GM18517 (cell line): ENCODE measurements around the gene TBX10.
"Not testable (repeated sequence)": the region's sequence is repeated elsewhere in the genome, so short reads cannot be mapped to it uniquely, and the experiment has no call there.

ENCODE experiments used
- ATAC-seq: cut with Tn5 transposase; IDR thresholded peaks from one replicate; pipeline ENCODE4 v1.9.1; 2021; ENCODE audit warnings: mild to moderate bottlenecking, moderate library complexity; ENCODE audit not compliant: unreplicated experiment

The TBX10 gene

DNA sequence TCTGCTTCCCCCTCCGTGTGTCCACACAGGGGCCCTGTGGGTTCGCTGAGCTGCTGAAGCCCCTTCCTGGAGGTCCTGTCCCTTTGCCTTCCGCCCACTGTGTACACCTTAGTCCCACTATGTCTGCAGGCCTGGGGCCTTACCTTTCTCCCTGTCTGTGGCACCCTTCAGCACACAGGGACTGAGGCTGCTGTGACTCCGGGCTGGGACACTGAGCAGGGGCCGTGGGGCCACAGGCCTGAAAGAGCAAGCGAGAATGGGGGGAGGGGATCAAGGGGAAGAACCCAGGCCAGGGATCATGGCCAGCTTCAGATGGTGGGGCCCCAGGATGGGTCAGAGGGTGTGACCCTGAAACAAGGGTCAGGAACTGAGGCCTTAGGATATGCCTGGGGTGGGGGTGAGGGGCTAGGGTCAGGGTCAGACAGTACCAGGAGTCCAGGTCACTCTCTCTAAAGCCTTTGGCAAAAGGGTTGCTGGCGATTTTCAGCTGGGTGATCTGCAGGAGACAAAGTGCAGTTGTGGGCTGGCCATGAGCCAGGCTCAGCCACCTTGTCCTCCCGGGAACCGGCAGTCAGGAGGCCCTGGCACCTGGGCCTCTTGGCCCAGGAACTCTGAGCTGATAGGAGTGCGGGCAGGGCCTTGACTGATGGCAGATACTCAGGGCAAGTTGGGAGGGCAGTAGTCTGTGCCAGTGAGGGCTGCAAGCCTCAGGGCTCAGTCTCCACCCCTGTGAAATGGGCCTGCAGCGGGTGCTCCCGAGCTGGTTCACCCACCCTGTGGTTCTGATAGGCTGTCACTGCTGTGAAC, 7.2 kb downstream of the TBX10 start:
- no peak for ATAC-seq

DNA sequence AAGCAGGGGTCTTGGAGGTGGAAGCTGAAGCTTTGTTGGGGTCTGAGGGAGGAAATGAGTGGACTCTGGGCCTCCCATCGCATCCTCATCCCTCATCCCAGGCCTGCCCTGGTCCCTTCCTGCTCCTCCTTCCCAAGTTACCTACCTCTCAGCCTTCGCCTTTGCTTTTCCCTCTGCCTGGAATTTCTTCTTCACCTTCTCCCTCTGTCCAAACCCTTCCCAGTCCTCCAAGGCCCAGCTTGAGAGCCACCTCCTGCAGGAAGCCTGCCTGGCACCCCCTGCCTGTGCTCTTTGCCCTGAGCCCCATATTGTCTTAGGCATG, 7.7 kb downstream of the TBX10 start:
- no peak for ATAC-seq

DNA sequence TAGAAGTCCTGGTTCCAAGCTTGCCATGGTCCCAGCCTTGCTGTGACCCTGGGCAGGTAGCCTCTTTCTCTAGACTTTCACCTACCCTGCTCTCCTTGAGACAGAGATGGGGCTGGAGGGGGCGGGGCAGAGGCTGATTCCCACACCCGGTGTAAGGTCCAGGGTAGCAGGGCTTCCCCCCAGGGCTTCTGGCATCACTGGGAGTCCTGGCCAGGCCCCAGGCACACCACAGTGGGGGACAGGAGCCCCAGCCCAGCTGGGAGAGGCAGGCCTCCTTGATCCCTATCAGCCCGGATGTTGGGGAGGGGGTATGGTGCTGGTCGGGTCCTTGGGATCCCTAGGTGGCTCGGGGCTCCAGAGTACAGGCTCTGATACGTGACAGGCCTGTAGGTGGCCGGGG, 8.2 kb downstream of the TBX10 start:
- no peak for ATAC-seq

DNA sequence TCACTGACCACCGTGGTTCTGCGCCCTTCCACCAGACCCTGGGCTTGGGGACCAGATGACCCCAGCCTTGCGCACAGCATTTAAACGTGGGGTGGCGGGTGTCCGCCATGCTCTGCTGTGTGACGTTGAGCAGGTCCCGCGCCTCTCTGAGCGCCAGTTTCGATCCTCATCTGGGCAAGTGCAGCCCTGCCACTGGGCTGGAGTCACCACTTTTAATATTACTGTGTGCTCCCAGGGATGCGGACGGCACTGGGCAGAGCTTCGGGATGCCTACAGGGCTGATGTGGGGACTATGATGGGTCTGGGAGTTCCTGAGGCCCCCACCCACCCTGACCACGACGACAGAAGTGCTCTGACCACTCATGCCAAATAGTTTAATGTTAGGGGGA, 8.6 kb downstream of the TBX10 start:
- no peak for ATAC-seq

DNA sequence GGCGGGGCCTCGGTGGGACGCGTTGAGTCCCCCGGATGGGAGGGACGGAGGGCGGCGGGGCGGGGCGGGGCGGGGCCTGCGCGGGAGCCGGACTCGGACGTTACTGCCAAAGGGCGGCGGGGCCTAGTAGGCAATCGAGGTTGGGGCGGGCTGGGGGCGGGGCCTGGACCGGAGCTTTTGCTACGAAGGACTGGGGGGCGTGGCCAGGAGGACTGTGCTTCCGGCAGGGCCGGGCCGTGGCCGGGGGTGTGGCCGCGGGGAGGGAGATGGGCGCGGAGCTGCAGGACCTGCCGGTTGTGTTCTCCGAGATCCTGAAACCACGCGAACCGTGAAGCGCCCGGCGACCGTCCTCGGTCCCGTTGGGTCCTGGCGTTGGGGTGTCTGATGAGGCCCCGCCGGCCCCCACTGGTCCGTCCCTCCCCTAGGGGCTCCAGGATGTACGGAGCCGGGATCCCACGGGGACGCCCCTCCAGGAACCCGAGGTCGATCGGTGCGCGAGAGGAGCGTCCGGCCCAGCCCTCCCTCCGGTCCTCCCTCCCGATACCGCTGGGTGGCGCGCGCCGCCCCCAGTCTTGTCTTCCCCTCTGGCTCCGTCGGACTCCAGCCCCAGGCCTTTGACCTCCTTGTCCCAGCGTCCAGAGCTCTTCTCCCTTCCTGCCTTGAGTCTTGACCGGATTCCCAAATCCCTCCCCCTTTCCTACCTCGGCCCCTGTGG, 9.2 kb downstream of the TBX10 start:
- peak; percentile 55 for ATAC-seq

DNA sequence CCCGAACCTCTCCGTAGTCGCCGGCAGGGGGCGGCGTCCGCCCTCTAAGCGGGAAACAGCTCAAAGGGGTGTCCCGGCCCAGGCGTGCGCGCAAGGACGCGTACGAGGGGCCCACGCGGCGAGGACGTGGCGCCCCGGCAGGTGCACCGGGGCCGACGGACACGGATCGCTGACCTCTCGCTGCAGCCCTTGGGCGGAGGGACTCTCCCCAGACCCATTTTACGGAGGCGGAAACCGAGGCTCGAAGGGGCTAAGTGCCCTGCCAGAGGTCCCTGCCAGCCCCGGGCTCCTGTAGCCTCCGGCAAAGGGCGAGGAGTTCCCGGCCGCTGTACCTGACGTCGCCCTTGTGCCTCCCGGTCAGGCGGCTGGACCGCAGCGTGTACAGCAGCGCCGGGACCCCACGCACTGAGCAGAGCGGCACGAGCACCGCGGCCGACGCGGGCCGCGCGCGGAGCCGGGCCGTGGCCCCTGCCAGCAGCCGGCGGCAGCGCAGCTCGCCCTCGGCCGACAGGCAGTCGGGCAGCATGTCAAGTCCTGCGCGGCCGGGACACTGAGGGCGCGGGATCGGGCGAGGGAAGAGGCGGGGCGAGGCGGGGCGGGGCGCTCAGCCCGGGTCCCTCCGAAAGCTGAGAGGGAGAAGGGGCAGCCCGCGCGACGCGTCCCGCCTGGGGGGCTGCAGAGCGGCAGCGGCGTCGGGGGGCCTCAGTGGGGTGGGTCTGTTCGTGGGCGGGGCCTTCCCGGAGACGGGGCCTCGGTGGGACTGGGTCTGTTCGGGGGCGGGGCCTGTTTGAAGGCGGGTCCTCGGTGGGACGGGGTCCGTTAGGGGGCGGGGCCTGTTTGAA, 10.0 kb downstream of the TBX10 start, which contains the start of gene NUDT8:
TSS of gene NUDT8 (minus strand) at position 552 of the 842 bp plus-strand sequence. CDS start at position 526, 26 bp downstream.
- ATAC-seq: peak; percentile 43

DNA sequence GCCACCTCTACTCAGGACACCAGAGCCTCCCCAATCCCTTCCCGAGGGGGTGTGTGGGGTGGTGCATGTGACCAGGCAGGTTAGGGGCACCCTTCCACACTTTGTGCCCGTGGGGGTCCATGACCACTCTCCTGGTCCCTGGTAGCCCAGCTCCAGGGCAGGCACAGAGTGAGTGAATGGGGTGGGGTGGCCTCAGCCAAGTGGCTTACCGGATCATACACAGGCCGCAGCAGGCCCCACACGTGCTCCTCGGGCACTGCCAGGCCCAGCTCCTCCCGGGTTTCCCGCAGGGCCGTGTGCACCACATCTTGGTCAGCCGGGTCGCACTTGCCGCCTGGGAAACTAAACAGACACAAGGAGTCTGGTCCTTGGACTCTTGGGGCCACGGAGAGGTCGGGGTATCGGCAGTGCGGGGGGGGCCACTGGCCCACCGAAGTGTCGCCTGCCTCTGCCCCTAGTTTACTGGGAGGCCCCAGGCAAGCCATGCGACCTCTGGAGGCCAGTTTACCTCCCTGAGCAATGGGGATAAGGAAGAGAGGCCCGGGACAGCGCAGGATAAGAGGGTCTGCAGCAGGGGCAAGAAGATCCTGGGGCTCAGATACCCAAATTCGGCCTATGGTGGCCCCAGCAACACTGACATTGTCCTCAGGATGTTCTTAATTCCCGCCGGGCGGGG, 10.7 kb downstream of the TBX10 start:
- ATAC-seq: no peak

DNA sequence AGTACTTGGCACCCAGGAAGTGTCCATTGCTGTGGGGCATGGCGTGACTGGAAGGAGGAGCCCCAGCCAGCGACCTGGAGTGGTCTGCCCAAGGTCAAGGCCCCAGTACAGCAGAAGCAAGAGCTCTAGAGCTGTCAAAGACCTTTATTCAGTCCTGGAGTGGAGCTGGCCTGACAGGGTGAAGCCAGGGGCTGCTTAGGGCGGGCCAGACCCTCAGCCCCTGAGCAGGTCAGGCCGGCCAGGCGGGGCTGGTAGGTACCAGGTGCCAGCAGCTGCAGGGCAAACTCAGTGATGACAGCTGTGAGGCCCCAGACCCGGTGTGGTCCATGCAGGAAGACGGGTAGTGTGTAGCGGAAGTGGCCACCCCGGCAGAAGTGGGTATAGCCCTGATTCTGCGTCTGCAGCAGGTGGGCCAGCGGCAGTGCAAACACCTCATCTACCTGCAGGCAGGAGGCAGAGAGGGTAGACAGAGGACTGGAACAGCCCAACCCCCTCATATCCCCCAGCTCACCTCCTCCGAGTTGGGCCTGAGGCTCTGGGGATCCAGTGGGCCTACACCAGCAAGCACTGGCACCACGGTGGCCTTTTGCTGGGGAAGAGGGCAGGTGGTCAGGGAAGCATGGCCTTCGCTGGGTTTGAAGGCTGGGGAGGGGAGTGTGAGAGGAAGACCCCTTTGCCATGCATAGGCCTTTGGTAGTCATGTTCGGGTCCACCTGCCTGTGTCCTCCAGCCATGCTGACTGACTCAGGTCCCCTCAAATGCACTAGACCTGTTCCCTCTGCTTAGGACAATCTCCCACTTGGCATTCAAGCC, 11.5 kb downstream of the TBX10 start:
- no peak for ATAC-seq

DNA sequence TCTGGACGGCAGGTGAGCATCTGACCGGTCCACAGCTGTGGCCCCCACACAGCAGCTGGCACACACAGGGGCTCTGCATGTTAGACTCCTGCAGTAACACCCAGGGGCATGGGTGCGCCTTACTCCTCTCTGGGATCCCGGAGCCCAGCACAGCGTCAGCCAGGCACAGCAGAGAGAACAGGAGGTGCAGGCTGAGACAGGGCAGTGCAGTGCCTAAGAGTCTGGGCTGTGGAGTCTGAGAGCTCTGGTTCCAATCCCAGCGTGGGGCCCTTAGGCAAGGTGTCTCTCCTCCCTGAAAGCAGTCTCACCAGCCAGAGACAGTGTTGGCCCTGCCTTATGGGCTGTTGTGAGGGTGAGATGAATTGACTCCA, 12.1 kb downstream of the TBX10 start:
- ATAC-seq: no peak

DNA sequence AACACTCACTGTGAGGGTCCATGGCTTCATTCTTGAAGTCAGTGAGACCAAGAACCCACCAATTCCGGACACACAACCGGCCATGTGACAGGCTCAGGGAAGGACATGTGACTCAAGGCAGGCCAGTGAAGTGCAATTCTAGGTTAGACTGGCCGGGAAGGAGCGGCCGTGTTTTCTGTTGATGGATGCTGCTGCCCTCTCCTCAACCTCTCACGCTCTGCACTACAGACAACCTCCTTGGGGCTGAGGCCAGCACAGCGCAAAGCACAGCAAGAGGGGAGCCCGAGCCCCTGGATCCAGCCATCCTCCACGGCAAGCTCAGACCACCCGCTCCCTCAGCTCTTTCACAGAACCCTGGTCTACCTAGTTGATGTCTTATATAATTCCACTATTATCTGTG, 12.6 kb downstream of the TBX10 start:
- no peak for ATAC-seq

DNA sequence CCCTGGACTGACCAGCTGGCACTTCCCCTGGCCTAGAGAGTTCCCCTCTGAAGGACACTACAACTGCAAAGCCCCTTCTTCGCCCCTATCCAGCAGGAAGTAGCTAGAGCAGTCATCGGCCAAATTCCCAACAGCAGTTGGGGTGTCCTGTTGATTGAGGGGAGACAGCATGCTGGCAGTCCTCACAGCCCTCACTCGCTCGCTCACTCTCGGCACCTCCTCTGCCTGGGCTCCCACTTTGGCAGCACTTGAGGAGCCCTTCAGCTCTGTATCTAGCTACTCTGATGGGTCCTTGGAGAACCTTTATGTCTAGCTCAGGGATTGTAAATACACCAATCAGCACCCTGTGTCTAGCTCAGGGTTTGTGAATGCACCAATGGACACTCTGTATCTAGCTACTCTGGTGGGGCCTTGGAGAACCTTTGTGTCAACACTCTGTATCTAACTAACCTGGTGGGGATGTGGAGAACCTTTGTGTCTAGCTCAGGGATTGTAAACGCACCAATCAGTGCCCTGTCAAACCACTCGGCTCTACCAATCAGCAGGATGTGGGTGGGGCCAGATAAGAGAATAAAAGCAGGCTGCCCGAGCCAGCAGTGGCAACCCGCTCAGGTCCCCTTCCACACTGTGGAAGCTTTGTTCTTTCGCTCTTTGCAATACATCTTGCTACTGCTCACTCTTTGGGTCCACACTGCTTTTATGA, 13.3 kb downstream of the TBX10 start:
- ATAC-seq: not testable (repeated sequence)

DNA sequence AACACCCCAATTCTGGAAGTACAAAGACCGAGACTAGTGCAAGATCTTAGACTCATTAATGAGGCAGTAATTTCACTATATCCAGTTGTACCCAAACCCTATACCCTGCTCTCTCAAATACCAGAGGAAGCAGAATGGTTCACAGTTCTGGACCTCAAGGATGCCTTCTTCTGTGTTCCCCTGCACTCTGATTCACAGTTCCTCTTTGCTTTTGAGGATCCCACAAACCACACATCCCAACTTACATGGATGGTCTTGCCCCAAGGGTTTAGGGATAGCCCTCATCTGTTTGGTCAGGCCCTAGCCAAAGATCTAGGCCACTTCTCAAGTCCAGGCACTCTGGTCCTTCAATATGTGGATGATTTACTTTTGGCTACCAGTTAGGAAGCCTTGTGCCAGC, 15.8 kb downstream of the TBX10 start:
- not testable (repeated sequence) for ATAC-seq

DNA sequence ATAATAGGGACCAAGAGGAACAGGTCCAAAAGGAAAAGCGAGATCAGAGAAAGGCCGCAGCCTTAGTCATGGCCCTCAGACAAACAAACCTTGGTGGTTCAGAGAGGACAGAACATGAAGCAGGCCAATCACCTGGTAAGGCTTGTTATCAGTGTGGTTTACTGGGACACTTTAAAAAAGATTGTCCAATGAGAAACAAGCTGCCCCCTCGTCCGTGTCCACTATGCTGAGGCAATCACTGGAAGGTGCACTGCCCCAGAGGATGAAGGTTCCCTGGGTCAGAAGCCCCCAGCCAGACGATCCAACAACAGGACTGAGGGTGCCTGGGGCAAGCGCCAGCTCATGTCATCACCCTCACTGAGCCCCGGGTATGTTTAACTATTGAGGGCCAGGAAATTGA, 16.7 kb downstream of the TBX10 start:
- not testable (repeated sequence) for ATAC-seq

DNA sequence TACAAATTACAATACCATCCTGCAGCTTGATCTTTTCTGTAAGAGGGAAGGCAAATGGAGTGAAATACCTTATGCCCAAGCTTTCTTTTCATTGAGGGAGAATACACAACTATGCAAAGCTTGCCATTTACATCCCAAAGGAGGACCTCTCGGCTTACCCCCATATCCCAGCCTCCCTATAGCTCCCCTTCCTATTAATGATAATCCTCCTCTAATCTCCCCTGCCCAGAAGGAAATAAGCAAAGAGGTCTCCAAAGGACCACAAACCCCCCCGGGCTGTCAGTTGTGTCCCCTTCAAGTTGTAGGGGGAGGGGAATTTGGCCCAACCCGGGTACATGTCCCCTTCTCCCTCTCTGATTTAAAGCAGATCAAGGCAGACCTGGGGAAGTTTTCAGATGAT, 17.6 kb downstream of the TBX10 start:
- ATAC-seq: not testable (repeated sequence)

DNA sequence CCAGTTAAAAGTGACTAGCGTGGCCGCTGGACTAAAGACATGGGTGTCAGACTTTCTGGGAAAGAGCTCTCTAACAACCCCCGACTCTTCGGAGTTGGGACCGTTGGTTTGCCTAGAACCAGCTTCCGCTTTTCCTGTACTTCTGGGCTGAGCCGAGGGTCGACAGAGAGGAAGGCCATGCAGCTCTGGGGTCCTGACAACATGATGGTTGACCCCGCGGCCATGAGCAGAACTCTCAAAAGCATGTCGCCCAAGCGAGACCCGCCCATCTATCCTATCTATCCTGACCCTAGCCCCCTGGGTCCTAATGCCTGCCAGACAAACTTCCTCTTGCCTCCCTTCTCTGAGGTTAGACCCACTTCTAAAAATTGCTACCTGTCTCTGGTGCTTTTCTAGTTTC, 18.9 kb downstream of the TBX10 start:
- not testable (repeated sequence) for ATAC-seq

DNA sequence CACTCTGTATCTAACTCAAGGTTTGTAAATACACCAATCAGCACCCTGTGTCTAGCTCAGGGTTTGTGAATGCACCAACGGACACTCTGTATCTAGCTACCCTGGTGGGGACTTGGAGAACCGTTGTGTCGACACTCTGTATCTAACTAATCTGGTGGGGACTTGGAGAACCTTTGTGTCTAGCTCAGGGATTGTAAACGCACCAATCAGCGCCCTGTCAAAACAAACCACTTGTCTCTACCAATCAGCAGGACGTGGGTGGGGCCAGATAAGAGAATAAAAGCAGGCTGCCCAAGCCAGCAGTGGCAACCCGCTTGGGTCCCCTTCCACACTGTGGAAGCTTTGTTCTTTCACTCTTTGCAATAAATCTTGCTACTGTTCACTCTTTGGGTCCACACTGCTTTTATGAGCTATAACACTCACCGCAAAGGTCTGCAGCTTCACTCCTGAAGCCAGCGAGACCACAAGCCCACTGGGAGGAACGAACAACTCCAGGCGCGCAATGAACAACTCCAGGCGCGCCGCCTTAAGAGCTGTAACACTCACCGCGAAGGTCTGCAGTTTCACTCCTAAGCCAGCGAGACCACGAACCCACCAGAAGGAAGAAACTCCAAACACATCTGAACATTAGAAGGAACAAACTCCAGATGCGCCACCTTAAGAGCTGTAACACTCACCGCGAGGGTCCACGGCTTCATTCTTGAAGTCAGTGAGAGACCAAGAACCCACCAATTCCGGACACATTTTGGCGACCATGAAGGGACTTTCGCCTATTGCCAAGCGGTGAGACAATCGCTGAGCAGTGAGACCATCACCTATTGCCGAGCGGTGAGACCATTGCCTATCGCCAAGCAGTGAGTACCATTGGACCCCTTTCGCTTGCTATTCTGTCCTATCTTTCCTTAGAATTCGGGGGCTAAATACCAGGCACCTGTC, 19.6 kb downstream of the TBX10 start:
- not testable (repeated sequence) for ATAC-seq

DNA sequence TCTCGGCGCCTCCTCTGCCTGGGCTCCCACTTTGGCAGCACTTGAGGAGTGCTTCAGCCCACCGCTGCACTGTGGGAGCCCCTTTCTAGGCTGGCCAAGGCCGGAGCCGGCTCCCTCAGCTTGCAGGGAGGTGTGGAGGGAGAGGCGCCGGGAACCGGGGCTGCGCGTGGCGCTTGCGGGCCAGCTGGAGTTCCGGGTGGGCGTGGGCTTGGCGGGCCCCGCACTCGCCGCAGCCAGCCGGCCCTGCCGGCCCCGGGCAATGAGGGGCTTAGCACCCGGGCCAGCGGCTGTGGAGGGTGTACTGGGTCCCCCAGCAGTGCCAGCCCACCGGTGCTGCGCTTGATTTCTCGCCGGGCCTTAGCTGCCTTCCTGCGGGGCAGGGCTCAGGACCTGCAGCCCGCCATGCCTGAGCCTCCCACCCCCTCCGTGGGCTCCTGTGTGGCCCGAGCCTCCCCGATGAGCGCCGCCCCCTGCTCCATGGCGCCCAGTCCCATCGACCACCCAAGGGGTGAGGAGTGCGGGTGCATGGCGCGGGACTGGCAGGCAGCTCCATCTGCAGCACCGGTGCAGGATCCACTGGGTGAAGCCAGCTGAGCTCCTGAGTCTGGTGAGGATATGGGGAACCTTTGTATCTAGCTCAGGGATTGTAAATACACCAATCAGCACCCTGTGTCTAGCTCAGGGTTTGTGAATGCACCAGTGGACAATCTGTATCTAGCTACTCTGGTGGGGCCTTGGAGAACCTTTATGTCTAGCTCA, 20.5 kb downstream of the TBX10 start:
- not testable (repeated sequence) for ATAC-seq
